HepG2 (cell line): Measurements from ENCODE around the gene POLA2. TPM values are rescaled to one million over a fixed set of nuclear protein-coding genes. Genes with fewer than 3 reads are reported as not detected.

Experiments
- ATAC-seq: fragments of 200-7000 bp; cut with Tn5 transposase; 3 replicates; pipeline ENCODE4 v1.9.1; 2020; ENCODE audit warnings: mild to moderate bottlenecking, moderate library complexity
- BruUV-seq: library from RNA; stranded (reverse); fragments of 400-500 nt; replicated peaks from 2 replicates; lab custom pipeline; 2021; lab: Mats Ljungman, UMichigan
- CTCF ChIA-PET: fragments of 300-600 bp; formaldehyde crosslinking; extraction: SDS; loops from one replicate; lab custom pipeline; 2021; ENCODE audit warnings: low total read pairs, inconsistent platforms, low intra/inter-chr PET ratio; lab: Yijun Ruan, JAX
- POLR2A ChIA-PET: fragments of 350-600 bp; sonication (Branson Sonifier 250); formaldehyde crosslinking; loops from one replicate; lab custom pipeline; 2020; ENCODE audit warnings: antibody characterized with exemption, inconsistent platforms; lab: Yijun Ruan, JAX
- DNase-seq: peaks from one replicate; pipeline ENCODE4 v3.0.0-alpha.2; 2015; ENCODE audit warnings: low spot score
- FAIRE-seq: peaks from 3 replicates; lab custom pipeline; 2011; peaks lifted over from hg19 to GRCh38; lab: Jason Lieb, UNC
- H2AFZ ChIP-seq: one replicate; pipeline ENCODE4 v1.6.1; 2011; ENCODE audit warnings: low read length, inconsistent platforms
- H3K27ac ChIP-seq: fragments of 300-600 bp; 3 replicates; pipeline ENCODE4 v1.8.0; 2011; ENCODE audit warnings: mixed run types, mild to moderate bottlenecking, mixed read lengths, low read length, inconsistent platforms; ENCODE audit not compliant: insufficient read depth; ENCODE audit errors: extremely low read length
- H3K27me3 ChIP-seq, 2 experiments: fragments of 200-600 bp in 1 of 2; 2 replicates in 1 of 2; 3 replicates in 1 of 2; pipeline versions ENCODE4 v1.6.0 to v1.8.0; 2011; ENCODE audit warnings: low read length in 2 of 2, mild to moderate bottlenecking in 2 of 2, moderate library complexity in 2 of 2, inconsistent platforms in 1 of 2; ENCODE audit not compliant: insufficient read depth in 2 of 2, control insufficient read depth in 1 of 2
- H3K36me3 ChIP-seq, 2 experiments: fragments of 200-600 bp in 1 of 2; replicated peaks in 1 of 2; 2 replicates in 1 of 2; 3 replicates in 1 of 2; pipeline versions ENCODE4 v1.5.1 to v1.8.0; 2011; ENCODE audit warnings: low read length in 2 of 2, inconsistent platforms in 1 of 2; ENCODE audit not compliant: insufficient read depth in 2 of 2, control insufficient read depth in 1 of 2
- H3K4me1 ChIP-seq: 2 replicates; pipeline ENCODE4 v1.5.1; 2012; ENCODE audit warnings: low read length, inconsistent platforms; ENCODE audit not compliant: insufficient read depth
- H3K4me2 ChIP-seq: 2 replicates; pipeline ENCODE4 v1.6.0; 2011; ENCODE audit warnings: low read depth, low read length, inconsistent platforms
- H3K4me3 ChIP-seq, 3 experiments: fragments of 200-600 bp in 1 of 3; sonication (generic), shearing (Covaris generic) in 1 of 3; replicated peaks in 1 of 3; 2 replicates each; pipeline ENCODE4 v1.5.1; 2011 to 2016; ENCODE audit warnings: low read length in 3 of 3, inconsistent platforms in 2 of 3, low read depth in 2 of 3, mild to moderate bottlenecking in 2 of 3, control low read depth in 1 of 3, mixed read lengths in 1 of 3; ENCODE audit not compliant: insufficient read depth in 1 of 3
- H3K79me2 ChIP-seq: one replicate; pipeline ENCODE4 v1.6.1; 2011; ENCODE audit warnings: low read length, inconsistent platforms; ENCODE audit not compliant: insufficient read depth
- H3K9ac ChIP-seq: 2 replicates; pipeline ENCODE4 v1.6.0; 2011; ENCODE audit warnings: mild to moderate bottlenecking, low read depth, low read length, inconsistent platforms; ENCODE audit not compliant: insufficient read depth
- H3K9me3 ChIP-seq: 2 replicates; pipeline ENCODE4 v1.5.1; 2012; ENCODE audit warnings: mild to moderate bottlenecking, low read length
- H4K20me1 ChIP-seq: 2 replicates; pipeline ENCODE4 v1.6.0; 2011; ENCODE audit warnings: inconsistent platforms, mild to moderate bottlenecking, low read length, moderate library complexity; ENCODE audit not compliant: insufficient read depth
- GABPA ChIP-seq, 2 experiments: IDR thresholded peaks; 2 replicates each; pipeline ENCODE4 v1.6.1; 2011 to 2016; ENCODE audit warnings: low read depth in 2 of 2, low read length in 1 of 2, missing biosample characterization in 1 of 2, missing genetic modification characterization in 1 of 2
- NKX3-1 ChIP-seq: sonication (generic); formaldehyde crosslinking; IDR thresholded peaks from 2 replicates; pipeline ENCODE4 v1.5.0; 2020; ENCODE audit warnings: missing genetic modification reagents
- RAD21 ChIP-seq: fragments of 450-650 bp; formaldehyde crosslinking; IDR thresholded peaks from 2 replicates; pipeline ENCODE4 v1.5.0; 2020; ENCODE audit warnings: mild to moderate bottlenecking
- TARDBP ChIP-seq: sonication (generic); formaldehyde crosslinking; IDR thresholded peaks from 2 replicates; pipeline ENCODE4 v1.8.0; 2022; ENCODE audit warnings: mild to moderate bottlenecking, missing genetic modification reagents
- ZNF333 ChIP-seq: sonication (generic); formaldehyde crosslinking; IDR thresholded peaks from 2 replicates; pipeline ENCODE4 v1.4.0; 2020; ENCODE audit warnings: mild to moderate bottlenecking, missing genetic modification reagents, borderline replicate concordance
- ZNF337 ChIP-seq: sonication (generic); formaldehyde crosslinking; IDR thresholded peaks from 2 replicates; pipeline ENCODE4 v1.5.1; 2020; ENCODE audit warnings: missing genetic modification reagents, low read depth, mild to moderate bottlenecking, borderline replicate concordance
- ZNF558 ChIP-seq: sonication (generic); formaldehyde crosslinking; IDR thresholded peaks from 2 replicates; pipeline ENCODE4 v1.9.0; 2022; ENCODE audit warnings: mild to moderate bottlenecking, missing genetic modification reagents, borderline replicate concordance
- ZNF577 ChIP-seq: sonication (generic); formaldehyde crosslinking; IDR thresholded peaks from 2 replicates; pipeline ENCODE4 v1.4.0; 2020; ENCODE audit warnings: mild to moderate bottlenecking, low read depth, missing genetic modification reagents, borderline replicate concordance
- ZNF607 ChIP-seq: sonication (generic); formaldehyde crosslinking; IDR thresholded peaks from 2 replicates; pipeline ENCODE4 v1.5.1; 2020; ENCODE audit warnings: missing genetic modification reagents, mild to moderate bottlenecking, borderline replicate concordance
- ZNF850 ChIP-seq: sonication (generic); formaldehyde crosslinking; conservative IDR thresholded peaks from 2 replicates; pipeline ENCODE4 v1.9.0; 2021; ENCODE audit warnings: mild to moderate bottlenecking, missing genetic modification reagents
- WGBS: methylation state at CpG from one replicate; pipeline ENCODE4 v1.1.6; 2017; ENCODE audit warnings: low lambda C conversion rate; 5-methylcytosine and 5-hydroxymethylcytosine counted together
- in situ Hi-C: cut with HindIII; loops from 2 replicates; pipeline ENCODE4 v1.10.0; 2017; ENCODE audit warnings: low pct_unique_long_range_greater_than_20kb; ENCODE audit not compliant: extremely low pct_ligation_motif_present
- intact Hi-C: fragments of 100-400 bp; cut with micrococcal nuclease; formaldehyde crosslinking; loops from one replicate; pipeline ENCODE4 v1.10.0; 2022; ENCODE audit not compliant: unreplicated experiment
- polyA plus RNA-seq, 8 experiments: library from polyadenylated mRNA; depleted of rRNA in 3 of 8; stranded (reverse) in 7 of 8; unstranded in 1 of 8; fragments of >200 nt; fragmentation: Illumina TruSeq in 4 of 8; extraction: Trizol in 4 of 8; gene quantifications; 2 replicates each; pipeline versions ENCODE4 v1.2.1 to v1.2.3, GENCODE V29; 2011 to 2016; ENCODE audit warnings: low read depth in 4 of 8, missing spikeins in 1 of 8, mixed read lengths in 1 of 8; ENCODE audit not compliant: insufficient read depth in 1 of 8
- total RNA-seq, 5 experiments: library from RNA; depleted of rRNA; stranded (reverse); fragments of >200 nt; fragmentation: Illumina TruSeq; extraction: Trizol; gene quantifications; 2 replicates each; pipeline ENCODE4 v1.2.3, GENCODE V29; 2016; ENCODE audit warnings: low read depth in 1 of 5
- TF ChIP-seq, protein P1 (sequence below): sonication (generic); formaldehyde crosslinking; IDR thresholded peaks from 2 replicates; pipeline ENCODE4 v1.5.1; 2020; ENCODE audit warnings: mild to moderate bottlenecking, moderate library complexity, missing genetic modification reagents
- TF ChIP-seq, protein P2 (sequence below): sonication (generic); formaldehyde crosslinking; IDR thresholded peaks from 2 replicates; pipeline ENCODE4 v1.5.1; 2020; ENCODE audit warnings: missing genetic modification reagents, mild to moderate bottlenecking, borderline replicate concordance
- TF ChIP-seq, protein P3 (sequence below): conservative IDR thresholded peaks from 2 replicates; pipeline ENCODE4 v1.6.1; 2018; ENCODE audit warnings: missing genetic modification reagents
- TF ChIP-seq, protein P4 (sequence below): sonication (generic); formaldehyde crosslinking; IDR thresholded peaks from 2 replicates; pipeline ENCODE4 v1.5.1; 2020; ENCODE audit warnings: mild to moderate bottlenecking, missing genetic modification reagents, borderline replicate concordance

The POLA2 gene
- total and polyA plus RNA-seq, 2 of the 13 experiments (the other 11 are each of a cell fraction or from before 2014, with no cell fraction given): 9.7 to 15.6 TPM

DNA sequence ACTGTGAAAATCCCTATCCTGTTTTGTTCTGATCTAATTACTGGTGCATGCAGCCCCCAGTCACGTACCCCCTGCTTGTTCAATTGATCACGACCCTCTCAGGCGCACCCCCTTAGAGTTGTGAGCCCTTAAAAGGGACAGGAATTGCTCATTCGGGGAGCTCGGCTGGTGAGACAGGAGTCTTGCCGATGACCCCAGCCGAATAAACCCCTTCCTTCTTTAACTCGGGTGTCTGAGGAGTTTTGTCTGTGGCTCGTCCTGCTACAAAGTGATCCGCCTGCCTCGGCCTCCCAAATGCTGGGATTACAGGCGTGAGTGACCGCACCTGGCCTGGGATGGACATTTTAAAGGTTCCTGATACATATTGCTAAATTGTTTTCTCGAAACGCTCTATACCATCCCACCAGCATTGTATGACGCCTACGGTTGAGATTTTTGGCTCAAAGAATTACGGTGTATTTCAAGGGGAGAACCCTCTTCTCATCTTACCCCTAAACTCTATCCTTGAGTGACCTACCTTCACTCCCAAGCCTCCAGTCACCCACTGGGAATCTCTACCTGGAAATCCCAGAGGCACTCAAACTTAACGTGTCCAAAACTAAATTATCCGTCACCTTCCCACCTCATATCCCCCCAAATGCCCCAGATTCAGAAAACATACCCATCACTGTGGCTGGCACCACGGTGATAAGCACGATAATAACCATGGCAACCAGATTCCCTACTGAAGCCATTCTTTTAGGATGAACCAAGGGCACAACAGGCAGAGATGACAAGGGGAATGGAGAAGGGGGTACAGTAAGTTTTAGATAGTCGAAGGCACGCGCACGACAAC lies 789 bp upstream of the POLA2 start:
- no peaks in the 10 kb centered on the region for H4K20me1 ChIP-seq
- H3K79me2 ChIP-seq: peaks cover 17% of the 10 kb centered on the region
- peak overlapping the region; percentile 92 for H2AFZ ChIP-seq
- no peaks in the 10 kb centered on the region; a peak in 2 of 5 replicates for H3K27me3 ChIP-seq
- peak overlapping the region; percentile 98 for H3K4me2 ChIP-seq
- CTCF ChIA-PET: no interaction called here
- peak overlapping the region; percentile 86 for H3K9ac ChIP-seq
- FAIRE-seq (no peak), DNase-seq (no peak), ATAC-seq (peak; percentile 49)
- in situ Hi-C loops: no loop called here
- no peaks in the 10 kb centered on the region for H3K9me3 ChIP-seq
- POLR2A ChIA-PET: interaction anchor here (1.0 to 2.2 kb wide), 14 partner anchors 14 to 482 kb away, joined by 3 to 18 read pairs (median 4); partner anchors contain the start of genes CAPN1, CDC42EP2, DPF2 and NEAT1
- peaks cover 49% of the 10 kb centered on the region for H3K4me1 ChIP-seq
- intact Hi-C loops: no loop called here
- peak overlapping the region; percentile 80 for H3K27ac ChIP-seq
- H3K4me3 ChIP-seq: peak overlapping the region; percentile 73 to 86 (median 75)
- 66% methylated on average over 26 of the region's 26 CpGs for WGBS
- no peaks in the 10 kb centered on the region for H3K36me3 ChIP-seq
- TSS peak; percentile 75 for BruUV-seq
- TF ChIP-seq, protein P1, sequence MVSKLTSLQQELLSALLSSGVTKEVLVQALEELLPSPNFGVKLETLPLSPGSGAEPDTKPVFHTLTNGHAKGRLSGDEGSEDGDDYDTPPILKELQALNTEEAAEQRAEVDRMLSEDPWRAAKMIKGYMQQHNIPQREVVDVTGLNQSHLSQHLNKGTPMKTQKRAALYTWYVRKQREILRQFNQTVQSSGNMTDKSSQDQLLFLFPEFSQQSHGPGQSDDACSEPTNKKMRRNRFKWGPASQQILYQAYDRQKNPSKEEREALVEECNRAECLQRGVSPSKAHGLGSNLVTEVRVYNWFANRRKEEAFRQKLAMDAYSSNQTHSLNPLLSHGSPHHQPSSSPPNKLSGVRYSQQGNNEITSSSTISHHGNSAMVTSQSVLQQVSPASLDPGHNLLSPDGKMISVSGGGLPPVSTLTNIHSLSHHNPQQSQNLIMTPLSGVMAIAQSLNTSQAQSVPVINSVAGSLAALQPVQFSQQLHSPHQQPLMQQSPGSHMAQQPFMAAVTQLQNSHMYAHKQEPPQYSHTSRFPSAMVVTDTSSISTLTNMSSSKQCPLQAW (CRISPR knock-in tag): peak; percentile 36; the same call in 1 of the 2 replicates
- TF ChIP-seq ZNF337 (CRISPR knock-in tag) (0 out of 2 replicates have a peak, but pooled peaks have one; percentile 16), ZNF850 (no peak), TARDBP (CRISPR knock-in tag) (no peak), NKX3-1 (no peak), ZNF577 (CRISPR knock-in tag) (no peak), GABPA (IDR thresholded peaks at IDR 0.05; ENCODE audit: low read depth, low read length) (no peak), GABPA (CRISPR knock-in tag; IDR thresholded peaks at IDR 0.05; ENCODE audit: low read depth) (0 out of 2 replicates have a peak, but pooled peaks have one; percentile 8), ZNF607 (CRISPR knock-in tag) (no peak), ZNF333 (CRISPR knock-in tag) (0 out of 2 replicates have a peak, but pooled peaks have one; percentile 40), RAD21 (CRISPR knock-in tag) (no peak), ZNF558 (CRISPR knock-in tag) (0 out of 2 replicates have a peak, but pooled peaks have one; percentile 73)
- TF ChIP-seq, protein P2, sequence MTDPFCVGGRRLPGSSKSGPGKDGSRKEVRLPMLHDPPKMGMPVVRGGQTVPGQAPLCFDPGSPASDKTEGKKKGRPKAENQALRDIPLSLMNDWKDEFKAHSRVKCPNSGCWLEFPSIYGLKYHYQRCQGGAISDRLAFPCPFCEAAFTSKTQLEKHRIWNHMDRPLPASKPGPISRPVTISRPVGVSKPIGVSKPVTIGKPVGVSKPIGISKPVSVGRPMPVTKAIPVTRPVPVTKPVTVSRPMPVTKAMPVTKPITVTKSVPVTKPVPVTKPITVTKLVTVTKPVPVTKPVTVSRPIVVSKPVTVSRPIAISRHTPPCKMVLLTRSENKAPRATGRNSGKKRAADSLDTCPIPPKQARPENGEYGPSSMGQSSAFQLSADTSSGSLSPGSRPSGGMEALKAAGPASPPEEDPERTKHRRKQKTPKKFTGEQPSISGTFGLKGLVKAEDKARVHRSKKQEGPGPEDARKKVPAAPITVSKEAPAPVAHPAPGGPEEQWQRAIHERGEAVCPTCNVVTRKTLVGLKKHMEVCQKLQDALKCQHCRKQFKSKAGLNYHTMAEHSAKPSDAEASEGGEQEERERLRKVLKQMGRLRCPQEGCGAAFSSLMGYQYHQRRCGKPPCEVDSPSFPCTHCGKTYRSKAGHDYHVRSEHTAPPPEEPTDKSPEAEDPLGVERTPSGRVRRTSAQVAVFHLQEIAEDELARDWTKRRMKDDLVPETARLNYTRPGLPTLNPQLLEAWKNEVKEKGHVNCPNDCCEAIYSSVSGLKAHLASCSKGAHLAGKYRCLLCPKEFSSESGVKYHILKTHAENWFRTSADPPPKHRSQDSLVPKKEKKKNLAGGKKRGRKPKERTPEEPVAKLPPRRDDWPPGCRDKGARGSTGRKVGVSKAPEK (CRISPR knock-in tag): 0 out of 2 replicates have a peak, but pooled peaks have one; percentile 22
- TF ChIP-seq, protein P3, sequence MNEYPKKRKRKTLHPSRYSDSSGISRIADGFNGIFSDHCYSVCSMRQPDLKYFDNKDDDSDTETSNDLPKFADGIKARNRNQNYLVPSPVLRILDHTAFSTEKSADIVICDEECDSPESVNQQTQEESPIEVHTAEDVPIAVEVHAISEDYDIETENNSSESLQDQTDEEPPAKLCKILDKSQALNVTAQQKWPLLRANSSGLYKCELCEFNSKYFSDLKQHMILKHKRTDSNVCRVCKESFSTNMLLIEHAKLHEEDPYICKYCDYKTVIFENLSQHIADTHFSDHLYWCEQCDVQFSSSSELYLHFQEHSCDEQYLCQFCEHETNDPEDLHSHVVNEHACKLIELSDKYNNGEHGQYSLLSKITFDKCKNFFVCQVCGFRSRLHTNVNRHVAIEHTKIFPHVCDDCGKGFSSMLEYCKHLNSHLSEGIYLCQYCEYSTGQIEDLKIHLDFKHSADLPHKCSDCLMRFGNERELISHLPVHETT (CRISPR knock-in tag): 0 out of 2 replicates have a peak, but pooled peaks have one; percentile 13
- TF ChIP-seq, protein P4, sequence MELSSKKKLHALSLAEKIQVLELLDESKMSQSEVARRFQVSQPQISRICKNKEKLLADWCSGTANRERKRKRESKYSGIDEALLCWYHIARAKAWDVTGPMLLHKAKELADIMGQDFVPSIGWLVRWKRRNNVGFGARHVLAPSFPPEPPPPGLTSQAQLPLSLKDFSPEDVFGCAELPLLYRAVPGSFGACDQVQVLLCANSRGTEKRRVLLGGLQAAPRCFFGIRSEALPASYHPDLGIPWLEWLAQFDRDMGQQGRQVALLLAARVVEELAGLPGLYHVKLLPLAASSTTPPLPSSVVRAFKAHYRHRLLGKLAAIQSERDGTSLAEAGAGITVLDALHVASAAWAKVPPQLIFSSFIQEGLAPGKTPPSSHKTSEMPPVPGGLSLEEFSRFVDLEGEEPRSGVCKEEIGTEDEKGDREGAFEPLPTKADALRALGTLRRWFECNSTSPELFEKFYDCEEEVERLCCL (CRISPR knock-in tag): no peak
